Neutrophil (primary cell): ENCODE results near the gene FRRS1.

Experiments
- H3K27ac ChIP-seq: fragments of 200-600 bp; sonication (generic); 2 replicates; pipeline ENCODE4 v1.5.1; 2016; ENCODE audit warnings: mild to moderate bottlenecking, moderate library complexity
- H3K27me3 ChIP-seq: fragments of 200-600 bp; sonication (generic); 2 replicates; pipeline ENCODE4 v1.6.0; 2016; ENCODE audit warnings: mild to moderate bottlenecking
- H3K36me3 ChIP-seq: fragments of 200-600 bp; sonication (generic); 2 replicates; pipeline ENCODE4 v1.5.1; 2017
- H3K4me1 ChIP-seq, 2 experiments: fragments of 200-600 bp in 1 of 2; sonication (generic) in 1 of 2; 1 replicate in 1 of 2; 2 replicates in 1 of 2; pipeline versions ENCODE4 v1.5.1 to v1.6.1; 2013 to 2016; ENCODE audit warnings: low read depth in 1 of 2, low read length in 1 of 2, mild to moderate bottlenecking in 1 of 2, moderate library complexity in 1 of 2; ENCODE audit not compliant: control insufficient read depth in 1 of 2, insufficient read depth in 1 of 2
- H3K4me3 ChIP-seq, 2 experiments: fragments of 200-600 bp in 1 of 2; sonication (generic) in 1 of 2; 1 replicate in 1 of 2; 2 replicates in 1 of 2; pipeline ENCODE4 v1.5.1; 2013 to 2016; ENCODE audit warnings: low read depth in 1 of 2, low read length in 1 of 2, mild to moderate bottlenecking in 1 of 2, moderate library complexity in 1 of 2
- H3K9me3 ChIP-seq: fragments of 200-600 bp; sonication (generic); 2 replicates; pipeline ENCODE4 v1.5.1; 2016
- TF ChIP-seq, protein P1 (sequence below): fragments of 200-600 bp; sonication (generic); IDR thresholded peaks from 2 replicates; pipeline ENCODE4 v1.5.1; 2016; ENCODE audit warnings: antibody characterized with exemption

FRRS1 gene

DNA sequence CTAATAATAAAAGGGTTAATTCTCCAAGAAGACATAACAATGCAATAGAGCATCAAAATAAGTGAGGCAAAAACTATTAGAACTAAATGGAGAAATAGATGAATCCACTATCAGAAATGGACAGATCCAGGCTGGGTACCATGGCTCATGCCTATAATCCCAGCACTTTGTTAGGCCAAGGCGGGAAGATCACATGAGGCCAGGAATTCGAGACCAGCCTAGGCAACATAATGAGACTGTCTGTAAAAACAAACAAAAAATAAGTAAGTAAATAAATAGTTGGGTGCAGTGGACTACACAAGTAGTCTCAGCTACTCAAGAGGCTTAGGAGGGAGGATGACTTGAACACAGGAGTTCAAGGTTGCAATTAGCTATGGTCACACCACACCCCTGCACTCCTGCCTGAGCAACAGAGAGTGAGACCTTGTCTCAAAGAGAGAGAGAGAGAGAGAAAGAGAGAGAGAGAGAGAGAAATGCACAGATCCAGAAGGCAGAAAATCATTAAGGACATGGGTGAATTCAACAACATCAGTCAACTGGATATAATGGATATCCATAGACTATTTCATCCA lies 12.3 kb downstream of the FRRS1 start:
- H3K4me3 ChIP-seq, result no peak overlapping the region
- H3K4me1 ChIP-seq, result peaks cover 0 to under 1% of the 10 kb centered on the region in 2 experiments
- no peaks in the 10 kb centered on the region for H3K9me3 ChIP-seq
- TF ChIP-seq, protein P1, sequence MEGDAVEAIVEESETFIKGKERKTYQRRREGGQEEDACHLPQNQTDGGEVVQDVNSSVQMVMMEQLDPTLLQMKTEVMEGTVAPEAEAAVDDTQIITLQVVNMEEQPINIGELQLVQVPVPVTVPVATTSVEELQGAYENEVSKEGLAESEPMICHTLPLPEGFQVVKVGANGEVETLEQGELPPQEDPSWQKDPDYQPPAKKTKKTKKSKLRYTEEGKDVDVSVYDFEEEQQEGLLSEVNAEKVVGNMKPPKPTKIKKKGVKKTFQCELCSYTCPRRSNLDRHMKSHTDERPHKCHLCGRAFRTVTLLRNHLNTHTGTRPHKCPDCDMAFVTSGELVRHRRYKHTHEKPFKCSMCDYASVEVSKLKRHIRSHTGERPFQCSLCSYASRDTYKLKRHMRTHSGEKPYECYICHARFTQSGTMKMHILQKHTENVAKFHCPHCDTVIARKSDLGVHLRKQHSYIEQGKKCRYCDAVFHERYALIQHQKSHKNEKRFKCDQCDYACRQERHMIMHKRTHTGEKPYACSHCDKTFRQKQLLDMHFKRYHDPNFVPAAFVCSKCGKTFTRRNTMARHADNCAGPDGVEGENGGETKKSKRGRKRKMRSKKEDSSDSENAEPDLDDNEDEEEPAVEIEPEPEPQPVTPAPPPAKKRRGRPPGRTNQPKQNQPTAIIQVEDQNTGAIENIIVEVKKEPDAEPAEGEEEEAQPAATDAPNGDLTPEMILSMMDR, result no peak
- no peak overlapping the region for H3K27ac ChIP-seq
- no peaks in the 10 kb centered on the region for H3K36me3 ChIP-seq
- H3K27me3 ChIP-seq, result no peaks in the 10 kb centered on the region

GRCh38 chr1:99751877-99752504 lies 14.4 kb downstream of the FRRS1 start:
- Histone ChIP-seq H3K9me3 (no peaks in the 10 kb centered on the region), H3K4me1 (no peaks in the 10 kb centered on the region), H3K36me3 (no peaks in the 10 kb centered on the region), H3K27ac (no peak overlapping the region), H3K4me3 (no peak overlapping the region), H3K27me3 (no peaks in the 10 kb centered on the region)
- TF ChIP-seq, protein P1, result no peak

DNA sequence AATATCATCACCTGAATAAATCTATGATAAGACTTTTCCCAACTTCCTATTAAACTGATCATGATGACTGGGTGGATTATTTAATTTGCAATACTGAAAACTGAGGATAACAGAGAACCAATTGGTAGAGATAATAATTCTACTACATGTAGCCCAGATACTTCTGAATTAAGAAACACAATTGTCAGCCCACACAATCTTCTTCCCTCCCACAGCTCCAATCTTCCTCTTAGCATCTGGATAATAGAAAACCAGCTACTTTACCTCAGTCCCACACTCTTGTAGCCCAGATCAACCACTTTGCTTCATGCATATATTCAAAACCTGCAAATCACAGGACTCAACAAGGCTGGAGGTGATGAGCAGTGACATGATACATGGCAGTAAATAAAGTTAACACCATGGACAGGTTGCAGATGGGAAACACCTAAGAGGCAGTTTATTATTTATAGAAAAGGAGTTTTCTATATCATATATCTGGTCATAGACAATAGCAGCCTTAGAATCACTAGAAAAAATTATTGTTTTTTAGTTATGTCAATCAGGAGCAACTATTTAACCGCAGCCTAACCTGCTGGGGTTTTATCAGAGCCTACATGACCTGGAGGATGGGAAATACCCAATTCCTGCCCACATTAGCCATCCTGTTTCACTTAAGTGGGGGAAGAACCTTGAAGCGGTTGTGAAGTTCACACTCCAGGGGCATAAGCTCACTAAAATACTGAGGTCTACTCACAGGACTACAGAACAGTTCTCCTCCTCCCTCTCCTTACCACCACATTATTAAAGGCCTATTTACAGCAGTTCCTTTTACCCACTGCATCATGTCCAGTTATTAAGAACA lies 16.7 kb downstream of the FRRS1 start:
- TF ChIP-seq, protein P1, result no peak
- Histone ChIP-seq H3K27ac (no peak overlapping the region), H3K27me3 (no peaks in the 10 kb centered on the region), H3K9me3 (no peaks in the 10 kb centered on the region), H3K4me1 (no peaks in the 10 kb centered on the region), H3K4me3 (no peak overlapping the region), H3K36me3 (no peaks in the 10 kb centered on the region)

DNA sequence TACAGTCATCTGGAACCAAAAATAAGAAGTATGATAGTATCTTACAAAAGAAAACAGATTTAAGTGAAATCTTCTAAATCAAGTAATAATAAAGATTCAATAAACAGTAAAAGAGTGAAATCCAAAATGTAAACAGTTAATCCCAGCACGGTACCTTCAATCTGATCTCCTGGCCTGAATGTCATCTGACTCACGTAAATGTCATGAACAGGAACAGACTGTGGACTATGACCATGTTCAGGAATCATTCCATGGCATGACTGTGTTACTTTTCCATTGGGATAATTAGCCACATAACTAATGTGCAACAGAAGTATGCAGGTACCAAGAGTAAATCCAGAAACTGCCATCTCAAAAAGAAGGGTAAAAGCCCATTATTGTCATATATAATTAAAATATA lies 18.0 kb downstream of the FRRS1 start:
- H3K9me3 ChIP-seq, result no peaks in the 10 kb centered on the region
- H3K27ac ChIP-seq, result no peak overlapping the region
- no peak overlapping the region for H3K4me3 ChIP-seq

DNA sequence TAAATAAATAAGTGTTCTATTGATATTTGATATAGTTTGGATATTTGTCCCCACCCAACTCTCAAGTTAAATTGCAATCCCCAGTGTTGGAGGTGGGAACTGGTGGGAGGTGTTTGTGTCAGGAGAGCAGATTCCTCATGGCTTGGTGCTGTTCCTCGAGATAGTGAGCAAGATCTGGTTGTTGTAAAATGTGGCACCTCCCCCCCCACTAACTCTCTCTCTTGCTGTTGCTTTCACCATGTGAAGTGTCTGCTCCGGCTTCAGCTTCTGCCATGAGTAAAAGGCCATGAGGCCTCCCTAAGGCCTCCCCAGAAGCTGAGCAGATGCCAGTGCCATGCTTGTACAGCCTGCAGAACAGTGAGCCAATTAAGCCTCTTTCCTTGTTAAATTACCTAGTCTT lies 20.8 kb downstream of the FRRS1 start:
- Histone ChIP-seq H3K36me3 (no peaks in the 10 kb centered on the region), H3K27me3 (no peaks in the 10 kb centered on the region), H3K4me3 (no peak overlapping the region), H3K4me1 (no peaks in the 10 kb centered on the region), H3K9me3 (no peaks in the 10 kb centered on the region), H3K27ac (no peak overlapping the region)
- TF ChIP-seq, protein P1, result no peak

More for the DNA sequence above, 18.0 kb downstream of the FRRS1 start:
- H3K4me1 ChIP-seq, result no peaks in the 10 kb centered on the region
- no peaks in the 10 kb centered on the region for H3K36me3 ChIP-seq
- H3K27me3 ChIP-seq, result no peaks in the 10 kb centered on the region
- TF ChIP-seq, protein P1, result no peak
